Rectal smooth muscle tissue (tissue), 1 donor: Measurements from ENCODE around the gene SMYD3.

Experiments
- H3K27ac ChIP-seq: one replicate; pipeline ENCODE4 v1.7.0; 2013; ENCODE audit warnings: low read depth, low read length, inconsistent platforms
- H3K27me3 ChIP-seq: one replicate; pipeline ENCODE4 v1.7.0; 2013; ENCODE audit warnings: low read length; ENCODE audit not compliant: control insufficient read depth, insufficient read depth
- H3K36me3 ChIP-seq: one replicate; pipeline ENCODE4 v1.7.0; 2013; ENCODE audit warnings: low read length; ENCODE audit not compliant: control insufficient read depth, insufficient read depth
- H3K4me1 ChIP-seq: one replicate; pipeline ENCODE4 v1.7.0; 2013; ENCODE audit warnings: low read length; ENCODE audit not compliant: control insufficient read depth, insufficient read depth
- H3K4me3 ChIP-seq: one replicate; pipeline ENCODE4 v1.7.0; 2013; ENCODE audit warnings: low read length
- H3K9ac ChIP-seq: one replicate; pipeline ENCODE4 v1.7.0; 2013; ENCODE audit warnings: low read length

SMYD3 gene

GRCh38 chr1:246215510-246215903 lies 291.6 kb downstream of the SMYD3 start:
- Histone ChIP-seq H3K36me3 (no peaks in the 10 kb centered on the region), H3K9ac (no peak overlapping the region), H3K4me1 (no peaks in the 10 kb centered on the region), H3K4me3 (no peak overlapping the region), H3K27me3 (no peaks in the 10 kb centered on the region), H3K27ac (no peak overlapping the region)

DNA sequence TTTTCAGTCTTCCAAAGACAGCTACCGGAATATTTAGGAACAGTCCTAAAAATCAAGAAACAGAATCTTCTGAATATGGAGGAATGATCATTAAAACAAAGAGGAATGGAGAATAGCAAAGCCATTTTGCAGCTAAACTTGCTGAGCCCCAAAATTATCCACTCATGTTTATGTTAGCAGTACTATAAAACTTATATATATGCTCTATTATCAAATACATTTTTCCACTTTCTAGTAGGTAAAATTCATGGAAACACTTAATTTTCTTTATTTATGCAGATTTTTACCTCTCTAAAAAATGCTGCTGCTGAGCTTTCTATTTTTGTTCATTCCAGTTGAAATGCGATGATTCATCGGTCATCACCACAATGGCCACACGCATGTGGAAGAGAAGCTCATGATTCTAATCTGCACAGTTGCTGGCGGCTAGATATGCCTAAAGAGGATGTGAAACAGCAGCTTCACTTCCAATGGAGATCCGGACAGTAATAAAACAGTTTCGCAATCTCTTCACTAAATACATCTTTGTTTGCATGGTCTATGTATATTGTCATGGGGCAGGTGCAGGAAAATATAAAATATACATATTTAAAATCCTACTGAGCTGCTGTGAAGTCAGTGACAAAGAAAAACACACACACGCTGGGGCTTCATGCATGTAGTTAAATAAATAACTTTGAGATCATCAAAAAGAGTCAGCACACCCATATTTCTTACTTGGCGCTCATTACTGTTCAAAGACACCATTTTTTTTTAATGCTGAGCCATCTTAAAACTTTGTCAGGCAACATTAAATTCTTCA lies 292.2 kb downstream of the SMYD3 start:
- Histone ChIP-seq H3K4me3 (no peak overlapping the region), H3K27ac (no peak overlapping the region), H3K36me3 (no peaks in the 10 kb centered on the region), H3K9ac (no peak overlapping the region), H3K27me3 (no peaks in the 10 kb centered on the region), H3K4me1 (no peaks in the 10 kb centered on the region)

DNA sequence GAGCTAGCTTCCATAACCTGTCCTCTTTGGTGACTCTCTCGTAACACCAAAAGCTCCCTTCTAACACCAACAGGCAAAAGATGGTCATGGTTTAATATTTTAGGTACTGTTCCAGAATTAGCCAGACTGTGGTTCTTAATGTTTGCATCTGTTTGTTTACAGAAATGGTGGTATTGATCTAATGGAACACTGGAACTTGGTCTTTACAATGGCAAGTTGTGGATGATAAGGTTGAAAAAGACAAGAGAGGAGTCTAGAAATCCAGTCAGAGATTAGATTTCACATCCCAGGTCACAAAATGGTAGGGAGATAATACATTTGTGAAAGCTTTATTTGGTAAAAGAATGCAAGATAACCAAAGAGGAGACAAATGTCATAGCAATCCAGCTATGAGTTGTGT lies 293.1 kb downstream of the SMYD3 start:
- Histone ChIP-seq H3K27me3 (no peaks in the 10 kb centered on the region), H3K27ac (no peak overlapping the region), H3K4me1 (no peaks in the 10 kb centered on the region), H3K36me3 (no peaks in the 10 kb centered on the region), H3K9ac (no peak overlapping the region), H3K4me3 (no peak overlapping the region)

DNA sequence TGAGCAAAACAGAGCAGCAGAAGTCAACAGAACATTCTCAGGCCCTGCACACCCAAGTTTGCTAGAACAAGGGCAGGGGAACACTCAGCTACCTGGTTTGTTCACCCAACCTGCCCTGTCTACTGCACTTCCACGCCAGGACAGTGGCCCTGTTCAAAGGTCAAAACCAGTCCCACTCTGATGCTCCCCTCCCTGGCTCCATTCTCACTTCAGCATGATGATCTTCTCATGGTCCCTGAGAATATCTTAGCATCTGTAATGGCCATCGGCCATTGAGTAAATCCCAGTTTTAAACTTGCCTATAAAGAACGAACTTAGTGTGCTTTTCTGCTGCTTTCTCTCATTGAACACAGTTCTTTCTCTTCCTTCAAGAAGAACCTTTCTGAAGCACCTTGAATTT lies 293.6 kb downstream of the SMYD3 start:
- Histone ChIP-seq H3K4me1 (no peaks in the 10 kb centered on the region), H3K27me3 (no peaks in the 10 kb centered on the region), H3K36me3 (no peaks in the 10 kb centered on the region), H3K27ac (no peak overlapping the region), H3K9ac (no peak overlapping the region), H3K4me3 (no peak overlapping the region)

GRCh38 chr1:246213036-246213435 lies 294.0 kb downstream of the SMYD3 start:
- Histone ChIP-seq H3K36me3 (no peaks in the 10 kb centered on the region), H3K4me1 (no peaks in the 10 kb centered on the region), H3K9ac (no peak overlapping the region), H3K4me3 (no peak overlapping the region), H3K27me3 (no peaks in the 10 kb centered on the region), H3K27ac (no peak overlapping the region)

GRCh38 chr1:246212013-246212412 lies 295.1 kb downstream of the SMYD3 start:
- Histone ChIP-seq H3K36me3 (no peaks in the 10 kb centered on the region), H3K4me1 (no peaks in the 10 kb centered on the region), H3K27me3 (no peaks in the 10 kb centered on the region)

DNA sequence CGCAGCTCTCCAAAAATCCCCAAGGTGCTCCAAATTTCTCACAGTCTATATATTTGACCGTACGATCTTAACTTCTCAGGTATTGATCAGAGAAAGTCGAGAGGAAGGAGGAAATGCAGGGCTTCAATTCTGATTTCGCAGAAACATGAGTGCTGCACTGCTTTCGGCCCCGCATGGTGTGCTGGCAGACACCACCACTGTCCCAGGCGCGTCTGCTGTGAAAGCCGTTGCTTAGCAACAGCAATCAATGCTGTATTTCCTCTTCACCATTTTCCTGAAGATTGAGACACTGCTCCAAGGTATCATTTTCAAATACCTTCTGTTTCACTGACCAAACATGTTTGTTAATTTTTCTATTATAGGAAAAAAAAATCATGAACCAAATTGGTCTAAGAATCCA lies 296.3 kb downstream of the SMYD3 start:
- Histone ChIP-seq H3K4me3 (no peak overlapping the region), H3K36me3 (no peaks in the 10 kb centered on the region), H3K4me1 (no peaks in the 10 kb centered on the region), H3K9ac (no peak overlapping the region), H3K27ac (no peak overlapping the region), H3K27me3 (no peaks in the 10 kb centered on the region)

More at GRCh38 chr1:246212013-246212412, 295.1 kb downstream of the SMYD3 start:
- Histone ChIP-seq H3K27ac (no peak overlapping the region), H3K4me3 (no peak overlapping the region), H3K9ac (no peak overlapping the region)

- Histone ChIP-seq H3K4me3 (no peak overlapping the region), H3K4me1 (no peaks in the 10 kb centered on the region), H3K27ac (no peak overlapping the region), H3K27me3 (no peaks in the 10 kb centered on the region), H3K36me3 (no peaks in the 10 kb centered on the region), H3K9ac (no peak overlapping the region)
Measured at GRCh38 chr1:246208105-246208504, 299.0 kb downstream of the SMYD3 start.

- Histone ChIP-seq H3K4me3 (no peak overlapping the region), H3K27ac (no peak overlapping the region), H3K36me3 (no peaks in the 10 kb centered on the region), H3K27me3 (no peaks in the 10 kb centered on the region), H3K9ac (no peak overlapping the region), H3K4me1 (no peaks in the 10 kb centered on the region)
Measured at GRCh38 chr1:246203180-246203579, 303.9 kb downstream of the SMYD3 start.

DNA sequence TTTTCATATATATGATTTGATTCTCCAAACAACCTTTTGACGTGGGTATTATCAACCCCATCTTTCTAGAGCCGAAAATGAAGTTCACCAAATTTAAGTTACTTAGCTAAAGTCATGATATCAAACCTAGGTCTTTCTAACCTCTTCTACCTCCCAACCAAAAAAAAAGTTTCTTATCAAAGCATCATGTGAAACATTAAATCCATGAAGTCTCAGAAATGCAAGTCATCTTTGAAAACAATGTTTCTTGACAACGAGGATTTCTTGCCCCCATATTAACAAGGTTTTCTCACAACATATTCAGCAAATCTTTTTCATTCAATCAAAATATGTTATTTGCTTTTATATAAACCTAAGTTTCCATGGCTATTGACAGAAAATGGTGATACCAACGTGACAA lies 306.3 kb downstream of the SMYD3 start:
- no peaks in the 10 kb centered on the region for H3K4me1 ChIP-seq
- no peak overlapping the region for H3K9ac ChIP-seq
- H3K4me3 ChIP-seq = no peak overlapping the region
- no peaks in the 10 kb centered on the region for H3K27me3 ChIP-seq
- no peaks in the 10 kb centered on the region for H3K36me3 ChIP-seq
- H3K27ac ChIP-seq = no peak overlapping the region

GRCh38 chr1:246200225-246200624 lies 306.9 kb downstream of the SMYD3 start:
- H3K9ac ChIP-seq = no peak overlapping the region
- no peak overlapping the region for H3K27ac ChIP-seq
- H3K4me3 ChIP-seq = no peak overlapping the region
- H3K36me3 ChIP-seq = no peaks in the 10 kb centered on the region
- no peaks in the 10 kb centered on the region for H3K4me1 ChIP-seq
- H3K27me3 ChIP-seq = no peaks in the 10 kb centered on the region

DNA sequence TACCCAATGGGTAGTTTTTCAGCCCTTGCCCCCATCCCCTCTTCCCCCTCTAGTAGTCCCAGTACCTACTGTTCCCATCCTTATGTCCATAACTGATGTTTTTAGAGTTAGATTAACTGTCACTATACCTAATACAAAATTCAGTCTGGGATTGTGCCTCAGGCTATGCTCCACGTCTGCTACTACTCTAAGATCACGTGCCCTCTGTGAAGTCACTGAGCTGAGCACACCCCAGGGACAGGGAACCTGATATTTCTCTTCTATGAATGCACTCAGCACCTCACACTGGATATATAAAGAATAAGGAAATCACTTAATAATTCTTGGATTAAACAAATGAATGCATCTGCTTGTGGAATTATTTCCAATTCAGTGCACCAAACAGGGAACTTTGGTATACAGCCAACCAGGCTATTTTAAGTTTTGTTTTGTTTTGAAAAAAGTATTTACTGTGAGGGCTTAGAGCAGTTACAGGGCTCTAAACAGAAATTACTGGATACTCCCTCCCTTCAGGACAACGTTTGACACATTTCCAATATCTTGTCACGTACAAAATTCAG lies 307.9 kb downstream of the SMYD3 start:
- Histone ChIP-seq H3K27ac (no peak overlapping the region), H3K36me3 (no peaks in the 10 kb centered on the region), H3K4me3 (no peak overlapping the region), H3K9ac (no peak overlapping the region), H3K4me1 (no peaks in the 10 kb centered on the region), H3K27me3 (no peaks in the 10 kb centered on the region)
